ENCODE measurements around the gene C5orf47. TPM values are rescaled to one million over a fixed set of nuclear protein-coding genes. Genes with fewer than 3 reads are reported as not detected.

Gene C5orf47
- total RNA-seq, 2 donors from 2014 or later = not detected

DNA sequence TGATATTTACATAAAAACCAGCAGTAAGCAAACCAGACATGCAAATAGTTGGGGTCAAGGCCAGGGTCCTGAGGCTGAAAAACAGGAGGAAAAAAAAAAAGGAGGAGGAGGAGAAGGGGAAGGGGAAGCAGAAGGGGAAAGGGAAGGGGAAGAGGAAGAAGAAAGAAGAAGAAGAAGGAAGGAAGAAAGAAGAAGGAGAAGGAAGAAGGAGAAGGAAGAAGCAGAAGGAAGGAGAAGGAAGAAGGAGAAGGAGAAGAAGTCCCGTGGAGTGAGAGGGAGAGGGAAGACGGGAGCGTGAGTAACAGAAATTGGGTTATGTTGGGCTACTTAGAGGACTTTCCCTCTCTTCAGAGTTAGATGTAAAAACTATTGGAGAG is 31.9 kb downstream of the C5orf47 start:
- Histone ChIP-seq H3K4me1 (no peaks in the 10 kb centered on the region), H3K27me3 (no peaks in the 10 kb centered on the region), H3K4me3 (no peak overlapping the region), H3K9ac (ENCODE audit: low read depth in 2 of 2, low read length in 2 of 2) (no peak overlapping the region), H3K36me3 (no peaks in the 10 kb centered on the region), H3K9me3 (no peaks in the 10 kb centered on the region), H3K27ac (no peak overlapping the region)
- intact Hi-C loops (cut with DNase I) = no loop called here
- DNase-seq = no peak
- no peak for TF ChIP-seq CTCF (IDR thresholded peaks at IDR 0.05)

- H3K27ac ChIP-seq = no peak overlapping the region
- intact Hi-C loops (cut with DNase I) = no loop called here
- H3K4me3 ChIP-seq = no peak overlapping the region
- no peaks in the 10 kb centered on the region for H3K9me3 ChIP-seq
- DNase-seq = no peak
- H3K27me3 ChIP-seq = no peaks in the 10 kb centered on the region
- H3K9ac ChIP-seq (ENCODE audit: low read depth in 2 of 2, low read length in 2 of 2) = no peak overlapping the region
- no peaks in the 10 kb centered on the region for H3K4me1 ChIP-seq
- no peaks in the 10 kb centered on the region for H3K36me3 ChIP-seq
- TF ChIP-seq CTCF (IDR thresholded peaks at IDR 0.05) = no peak
Measured at GRCh38 chr5:174022384-174023095, 33.6 kb downstream of the C5orf47 start.

DNA sequence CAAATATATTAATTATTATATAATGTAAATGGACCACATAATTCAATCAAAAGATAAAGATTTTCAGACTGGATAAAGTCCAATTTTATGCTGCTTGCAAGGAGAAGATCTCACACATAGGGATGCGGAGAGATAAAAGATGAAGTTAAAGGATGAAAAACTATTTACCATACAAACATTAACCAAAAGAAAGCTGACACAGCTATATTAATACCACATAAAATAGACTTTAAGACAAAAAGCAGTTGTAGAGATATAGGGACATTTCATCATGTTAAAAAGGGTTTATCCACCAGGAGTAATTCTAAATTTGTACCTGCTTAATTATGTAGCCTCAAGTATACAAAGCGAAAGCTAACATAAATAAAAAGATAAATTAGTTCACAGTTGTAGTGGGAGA is 41.3 kb downstream of the C5orf47 start:
- Histone ChIP-seq H3K4me3 (no peak overlapping the region), H3K27me3 (no peaks in the 10 kb centered on the region), H3K27ac (no peak overlapping the region), H3K4me1 (no peaks in the 10 kb centered on the region), H3K9me3 (no peaks in the 10 kb centered on the region), H3K9ac (ENCODE audit: low read depth in 2 of 2, low read length in 2 of 2) (no peak overlapping the region), H3K36me3 (no peaks in the 10 kb centered on the region)
- DNase-seq = no peak
- intact Hi-C loops (cut with DNase I) = no loop called here
- TF ChIP-seq CTCF (IDR thresholded peaks at IDR 0.05) = no peak

- Histone ChIP-seq H3K4me3 (no peak overlapping the region), H3K27ac (no peak overlapping the region), H3K36me3 (no peaks in the 10 kb centered on the region), H3K9me3 (no peaks in the 10 kb centered on the region), H3K4me1 (no peaks in the 10 kb centered on the region), H3K27me3 (no peaks in the 10 kb centered on the region), H3K9ac (ENCODE audit: low read depth in 2 of 2, low read length in 2 of 2) (no peak overlapping the region)
- no peak for DNase-seq
- no peak for TF ChIP-seq CTCF (IDR thresholded peaks at IDR 0.05)
- intact Hi-C loops (cut with DNase I) = loop anchor here (5.0 kb wide), 1 partner anchor 268 kb away; no protein-coding TSS in a partner anchor
Measured at GRCh38 chr5:174044466-174045254, 55.7 kb downstream of the C5orf47 start.

DNA sequence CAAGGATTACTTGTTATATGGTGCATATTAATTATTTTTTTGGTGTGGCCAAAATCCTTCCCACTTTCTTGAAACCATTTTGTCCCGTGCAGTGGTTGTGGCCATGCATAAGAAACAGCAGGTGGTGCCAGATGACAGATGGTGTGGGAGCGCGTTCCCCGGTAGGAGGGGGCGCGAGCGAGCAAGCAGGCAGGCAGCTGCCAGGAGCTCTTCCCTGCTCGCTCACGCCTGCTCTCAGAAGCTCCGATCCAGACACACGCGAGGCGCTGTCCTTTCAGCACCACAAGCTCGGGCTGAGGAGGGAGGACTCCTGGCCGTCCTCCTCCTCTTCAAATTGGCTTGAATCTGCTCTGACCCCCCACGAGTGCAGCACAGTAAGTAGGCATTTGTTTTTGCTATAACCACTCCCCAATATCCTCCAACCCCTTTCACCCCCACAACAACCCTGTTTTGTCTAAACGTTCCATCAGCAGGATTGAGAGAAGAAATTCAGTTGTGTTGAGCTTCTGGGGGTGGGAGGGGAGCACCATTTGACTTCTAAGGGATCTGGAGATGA is 56.6 kb downstream of the C5orf47 start, which contains the start of gene NSG2:
TSS of gene NSG2 (plus strand) at position 237 of the 556 bp plus-strand sequence. CDS start 1,050 bp downstream, outside the sequence.
- Histone ChIP-seq H3K9ac (ENCODE audit: low read depth in 2 of 2, low read length in 2 of 2) (no peak within 1 kb of the TSS), H3K27me3 (no peaks in the 10 kb centered on the region), H3K27ac (no peak within 1 kb of the TSS), H3K4me1 (no peaks in the 10 kb centered on the region), H3K9me3 (no peaks in the 10 kb centered on the region), H3K4me3 (no peak within 1 kb of the TSS), H3K36me3 (no peaks in the 10 kb centered on the region)
- no peak for TF ChIP-seq CTCF (IDR thresholded peaks at IDR 0.05)
- intact Hi-C loops (cut with DNase I) = loop anchor here (5.0 kb wide), 1 partner anchor 267 kb away; no protein-coding TSS in a partner anchor
- peak; percentile 40 for DNase-seq
